M059J (cell line): ENCODE results near the gene ZNF385D. TPM values are rescaled to one million over a fixed set of nuclear protein-coding genes. Genes with fewer than 3 reads are reported as not detected.
A peak's percentile ranks its signal among the peaks of the same experiment; 100 is the strongest.

ENCODE experiments used
- DNase-seq: peaks from one replicate; pipeline ENCODE4 v3.0.0-alpha.2; 2012; ENCODE audit warnings: low read depth
- total RNA-seq: library from RNA; depleted of rRNA; stranded (reverse); fragments of >200 nt; shearing (Covaris generic); gene quantifications from 2 replicates; pipeline ENCODE4 v1.2.3, GENCODE V29; 2014

ZNF385D gene
- total RNA-seq, 1 experiment from 2014 or later: 1.5 TPM

GRCh38 chr3:21750080-21750696 is 822 bp downstream of the ZNF385D start:
- DNase-seq: peak; percentile 12

- DNase-seq: no peak
Measured at GRCh38 chr3:21747966-21748555, 2.9 kb downstream of the ZNF385D start.

- peak; percentile 54 for DNase-seq
Measured at GRCh38 chr3:21747376-21747775, 3.6 kb downstream of the ZNF385D start.

GRCh38 chr3:21745966-21746365 is 5.0 kb downstream of the ZNF385D start:
- DNase-seq: peak; percentile 46

GRCh38 chr3:21744793-21745192 is 6.2 kb downstream of the ZNF385D start:
- DNase-seq: no peak

- DNase-seq: no peak
Measured at GRCh38 chr3:21738935-21739702, 11.9 kb downstream of the ZNF385D start.

GRCh38 chr3:21738283-21738682 is 12.7 kb downstream of the ZNF385D start:
- DNase-seq: no peak

GRCh38 chr3:21734746-21735145 is 16.3 kb downstream of the ZNF385D start:
- DNase-seq: no peak

GRCh38 chr3:21729888-21730459 is 21.0 kb downstream of the ZNF385D start:
- peak; percentile 75 for DNase-seq

GRCh38 chr3:21729331-21729730 is 21.7 kb downstream of the ZNF385D start:
- DNase-seq: no peak

- DNase-seq: no peak
Measured at GRCh38 chr3:21722768-21723167, 28.2 kb downstream of the ZNF385D start.

- DNase-seq: no peak
Measured at GRCh38 chr3:21722301-21722700, 28.7 kb downstream of the ZNF385D start.

- DNase-seq: no peak
Measured at GRCh38 chr3:21718943-21719591, 31.9 kb downstream of the ZNF385D start.

- DNase-seq: peak; percentile 95
Measured at GRCh38 chr3:21718161-21718765, 32.7 kb downstream of the ZNF385D start.

GRCh38 chr3:21715662-21716061 is 35.3 kb downstream of the ZNF385D start:
- DNase-seq: no peak

- DNase-seq: peak; percentile 90
Measured at GRCh38 chr3:21705769-21706168, 45.2 kb downstream of the ZNF385D start.

- DNase-seq: no peak
Measured at GRCh38 chr3:21704796-21705195, 46.2 kb downstream of the ZNF385D start.

GRCh38 chr3:21703291-21703690 is 47.7 kb downstream of the ZNF385D start:
- DNase-seq: no peak

GRCh38 chr3:21697707-21698106 is 53.3 kb downstream of the ZNF385D start:
- peak; percentile 49 for DNase-seq

GRCh38 chr3:21694506-21694905 is 56.5 kb downstream of the ZNF385D start:
- DNase-seq: no peak

GRCh38 chr3:21691036-21691435 is 60.0 kb downstream of the ZNF385D start:
- DNase-seq: peak; percentile 18

GRCh38 chr3:21682206-21682605 is 68.8 kb downstream of the ZNF385D start:
- no peak for DNase-seq
